ENCODE measurements around the gene AGTPBP1.

GRCh38 chr9:85716031-85716877, 25.5 kb downstream of the AGTPBP1 start:
- no peak for TF ChIP-seq POLR2A (IDR thresholded peaks at IDR 0.05)
- TF ChIP-seq CTCF (IDR thresholded peaks at IDR 0.05): no peak
